ENCODE measurements around the gene DUSP16.

GRCh38 chr12:12428961-12429657 lies 133.6 kb downstream of the DUSP16 start:
- TF ChIP-seq POLR2A (IDR thresholded peaks at IDR 0.05; ENCODE audit: control extremely low read depth in 1 of 2, low read depth in 2 of 2, low read length in 2 of 2) (no peak), SIN3A (conservative IDR thresholded peaks at IDR 0.05 in 1 of 2, IDR thresholded peaks at IDR 0.05 in 1 of 2; ENCODE audit: low read depth in 1 of 2, low read length in 2 of 2) (no peak), TAF1 (IDR thresholded peaks at IDR 0.05; ENCODE audit: low read depth, low read length) (no peak), JUN (IDR thresholded peaks at IDR 0.05; ENCODE audit: low read depth, low read length) (no peak), HDAC6 (IDR thresholded peaks at IDR 0.05; ENCODE audit: low read depth, low read length) (no peak), MAX (IDR thresholded peaks at IDR 0.05) (no peak), EZH2 (IDR thresholded peaks at IDR 0.05; ENCODE audit: low read depth, low read length, severe bottlenecking) (no peak), SP1 (IDR thresholded peaks at IDR 0.05; ENCODE audit: low read depth, low read length) (no peak), JUND (IDR thresholded peaks at IDR 0.05; ENCODE audit: low read length) (no peak), CTCF (IDR thresholded peaks at IDR 0.05; ENCODE audit: control extremely low read depth in 1 of 3, insufficient read depth in 1 of 3, low read depth in 1 of 3, low read length in 3 of 3) (no peak), RAD21 (IDR thresholded peaks at IDR 0.05 in 1 of 2, conservative IDR thresholded peaks at IDR 0.05 in 1 of 2; ENCODE audit: low read depth in 2 of 2, low read length in 2 of 2) (no peak), RFX5 (IDR thresholded peaks at IDR 0.05; ENCODE audit: borderline replicate concordance, low read depth, low read length) (no peak), EGR1 (IDR thresholded peaks at IDR 0.05; ENCODE audit: borderline replicate concordance, low read depth, low read length) (no peak), NRF1 (IDR thresholded peaks at IDR 0.05; ENCODE audit: low read depth, low read length) (no peak)
